Tibial artery (tissue), 4 donors: ENCODE data around the gene GBE1.
"Not testable (repeated sequence)": the region's sequence is repeated elsewhere in the genome, so short reads cannot be mapped to it uniquely, and the experiment has no call there.

ENCODE experiments used
- DNase-seq, 2 donors: peaks; one replicate each; pipeline ENCODE4 v3.0.0-alpha.2; 2019
- H3K27ac ChIP-seq, 2 donors: fragments of 200-600 bp; sonication (generic) in 1 of 2; 1 replicate in 1 of 2; 2 replicates in 1 of 2; pipeline ENCODE4 v1.5.1; 2018 to 2019; ENCODE audit warnings: mild to moderate bottlenecking in 1 of 2
- H3K27me3 ChIP-seq, 2 donors: fragments of 200-600 bp; sonication (generic) in 1 of 2; one replicate each; pipeline versions ENCODE4 v1.5.1 to v1.6.0; 2016 to 2019
- H3K36me3 ChIP-seq, 3 donors: fragments of 200-600 bp; sonication (generic) in 2 of 3; one replicate each; pipeline ENCODE4 v1.5.1; 2016 to 2019; ENCODE audit warnings: mild to moderate bottlenecking in 2 of 3
- H3K4me1 ChIP-seq, 4 donors: fragments of 200-600 bp; sonication (generic) in 2 of 4; 1 replicate in 3 of 4; 2 replicates in 1 of 4; pipeline ENCODE4 v1.5.1; 2016 to 2019
- H3K4me3 ChIP-seq, 2 donors: fragments of 200-600 bp; sonication (generic) in 1 of 2; 1 replicate in 1 of 2; 2 replicates in 1 of 2; pipeline ENCODE4 v1.5.1; 2018 to 2019; ENCODE audit warnings: mild to moderate bottlenecking in 2 of 2
- H3K9me3 ChIP-seq, 3 donors: fragments of 200-600 bp; sonication (generic) in 1 of 3; one replicate each; pipeline ENCODE4 v1.5.1; 2016 to 2019
- intact Hi-C: fragments of 100-400 bp; cut with DNase I; formaldehyde crosslinking; loops from one replicate; pipeline ENCODE4 v1.15.0; 2023; ENCODE audit warnings: low total_unique reads
- TF ChIP-seq, protein P1 (sequence below), 2 experiments: fragments of 200-600 bp in 1 of 2; fragments of 450-650 bp in 1 of 2; IDR thresholded peaks; one replicate each; pipeline ENCODE4 v1.5.1; 2017 to 2019; ENCODE audit warnings: antibody characterized with exemption in 2 of 2, mild to moderate bottlenecking in 1 of 2, moderate library complexity in 1 of 2

GBE1 gene

DNA sequence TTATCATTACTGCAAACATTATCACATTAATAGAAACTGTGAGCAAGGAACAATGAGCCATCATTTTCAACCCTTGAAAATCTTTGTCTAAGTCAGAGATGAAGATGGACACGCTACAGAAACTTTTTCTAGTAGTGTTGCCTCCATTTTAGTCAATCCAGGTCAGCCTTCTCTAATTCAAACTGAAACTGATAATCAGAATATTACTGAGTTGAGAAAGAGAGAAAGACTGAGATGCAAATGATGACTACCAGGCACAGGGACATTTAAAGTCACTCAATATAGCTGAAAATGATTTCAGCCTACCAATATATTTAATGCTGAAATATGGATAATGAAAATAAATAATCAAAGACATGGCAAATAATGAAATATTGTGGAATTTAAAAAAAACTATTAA is 261.4 kb downstream of the GBE1 start:
- Histone ChIP-seq H3K4me1 (no peaks in the 10 kb centered on the region), H3K36me3 (peaks cover 0 to 15% (median 9%) of the 10 kb centered on the region in 3 donors), H3K9me3 (no peaks in the 10 kb centered on the region), H3K27me3 (no peaks in the 10 kb centered on the region), H3K27ac (no peak overlapping the region), H3K4me3 (no peak overlapping the region)
- no peak for DNase-seq
- TF ChIP-seq, protein P1, sequence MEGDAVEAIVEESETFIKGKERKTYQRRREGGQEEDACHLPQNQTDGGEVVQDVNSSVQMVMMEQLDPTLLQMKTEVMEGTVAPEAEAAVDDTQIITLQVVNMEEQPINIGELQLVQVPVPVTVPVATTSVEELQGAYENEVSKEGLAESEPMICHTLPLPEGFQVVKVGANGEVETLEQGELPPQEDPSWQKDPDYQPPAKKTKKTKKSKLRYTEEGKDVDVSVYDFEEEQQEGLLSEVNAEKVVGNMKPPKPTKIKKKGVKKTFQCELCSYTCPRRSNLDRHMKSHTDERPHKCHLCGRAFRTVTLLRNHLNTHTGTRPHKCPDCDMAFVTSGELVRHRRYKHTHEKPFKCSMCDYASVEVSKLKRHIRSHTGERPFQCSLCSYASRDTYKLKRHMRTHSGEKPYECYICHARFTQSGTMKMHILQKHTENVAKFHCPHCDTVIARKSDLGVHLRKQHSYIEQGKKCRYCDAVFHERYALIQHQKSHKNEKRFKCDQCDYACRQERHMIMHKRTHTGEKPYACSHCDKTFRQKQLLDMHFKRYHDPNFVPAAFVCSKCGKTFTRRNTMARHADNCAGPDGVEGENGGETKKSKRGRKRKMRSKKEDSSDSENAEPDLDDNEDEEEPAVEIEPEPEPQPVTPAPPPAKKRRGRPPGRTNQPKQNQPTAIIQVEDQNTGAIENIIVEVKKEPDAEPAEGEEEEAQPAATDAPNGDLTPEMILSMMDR (IDR thresholded peaks at IDR 0.05): no peak
- intact Hi-C loops: no loop called here

DNA sequence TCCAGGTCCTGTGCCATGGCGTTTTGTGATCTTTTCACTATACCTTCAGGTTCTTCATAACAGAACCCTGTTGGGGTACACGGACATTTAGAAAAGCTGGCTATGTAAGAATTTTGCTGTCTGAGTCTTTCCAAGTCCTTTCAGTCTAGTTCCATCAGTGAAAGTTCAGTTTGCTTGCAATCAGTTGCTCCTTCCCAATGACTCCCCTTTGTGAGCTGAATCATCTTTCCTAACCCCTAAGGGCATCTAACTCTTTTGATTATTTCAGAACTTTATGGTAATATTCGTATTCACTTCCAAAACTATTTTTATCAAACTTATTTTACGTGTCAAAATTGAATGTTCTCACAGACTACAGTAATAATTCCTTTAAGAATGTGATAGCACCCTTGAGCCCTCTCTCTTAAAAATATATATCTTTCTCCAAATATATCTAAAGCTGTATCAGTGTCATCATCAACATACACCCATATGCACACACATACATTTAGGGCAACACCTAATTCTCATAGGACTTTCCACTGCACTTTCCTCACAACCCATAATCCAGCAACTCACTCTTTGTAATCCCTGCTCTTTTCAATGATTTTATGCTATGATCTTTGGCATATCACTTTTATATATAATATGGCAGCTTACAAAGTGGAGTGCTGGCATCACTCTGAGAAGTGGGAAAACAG is 263.7 kb downstream of the GBE1 start:
- DNase-seq: no peak
- peaks cover 0 to 4% (median 0%) of the 10 kb centered on the region in 4 donors for H3K4me1 ChIP-seq
- TF ChIP-seq, protein P1 (IDR thresholded peaks at IDR 0.05): no peak
- intact Hi-C loops: no loop called here
- no peak overlapping the region for H3K27ac ChIP-seq
- H3K9me3 ChIP-seq: no peaks in the 10 kb centered on the region
- H3K4me3 ChIP-seq: no peak overlapping the region
- H3K36me3 ChIP-seq: peaks cover 0 to 10% (median 9%) of the 10 kb centered on the region in 3 donors
- H3K27me3 ChIP-seq: no peaks in the 10 kb centered on the region

DNA sequence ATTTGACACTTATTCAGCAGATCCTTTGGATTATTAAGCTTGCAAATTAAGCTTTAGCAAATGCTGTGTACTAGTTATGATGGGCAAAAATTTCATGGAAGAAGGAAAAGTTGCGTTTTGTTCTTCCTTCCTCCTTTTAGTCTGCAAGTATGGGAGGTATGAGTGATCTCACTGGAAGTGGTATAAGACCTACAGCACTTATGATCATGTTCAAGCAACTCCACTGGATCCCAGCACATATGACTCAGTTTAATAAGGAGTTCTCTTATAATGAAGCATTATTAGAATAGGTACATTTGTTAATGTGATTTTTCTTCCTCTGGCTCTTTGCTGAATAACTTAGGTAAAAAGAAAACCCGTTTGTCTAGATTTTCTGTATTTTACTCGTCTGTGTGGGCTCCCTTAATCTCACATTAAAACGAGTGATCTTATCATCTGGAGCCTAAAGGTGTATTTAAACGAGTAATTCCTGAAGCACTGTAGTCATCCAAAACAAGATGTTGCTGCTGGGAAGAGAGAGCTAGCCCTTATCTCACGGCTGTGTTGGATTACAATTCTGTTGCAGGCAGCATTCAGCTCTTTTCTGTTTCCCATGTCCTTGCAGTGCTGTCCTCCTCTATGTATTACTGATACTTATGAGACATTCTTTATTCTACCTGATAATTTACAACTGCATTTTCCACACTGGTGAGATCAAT is 264.9 kb downstream of the GBE1 start:
- no peak for DNase-seq
- TF ChIP-seq, protein P1 (IDR thresholded peaks at IDR 0.05): no peak
- H3K27ac ChIP-seq: no peak overlapping the region
- peaks cover 0 to 9% (median 9%) of the 10 kb centered on the region in 3 donors for H3K36me3 ChIP-seq
- no peaks in the 10 kb centered on the region for H3K9me3 ChIP-seq
- H3K4me3 ChIP-seq: no peak overlapping the region
- H3K4me1 ChIP-seq: peaks cover 0 to 14% (median 0%) of the 10 kb centered on the region in 4 donors
- intact Hi-C loops: no loop called here
- no peaks in the 10 kb centered on the region for H3K27me3 ChIP-seq

DNA sequence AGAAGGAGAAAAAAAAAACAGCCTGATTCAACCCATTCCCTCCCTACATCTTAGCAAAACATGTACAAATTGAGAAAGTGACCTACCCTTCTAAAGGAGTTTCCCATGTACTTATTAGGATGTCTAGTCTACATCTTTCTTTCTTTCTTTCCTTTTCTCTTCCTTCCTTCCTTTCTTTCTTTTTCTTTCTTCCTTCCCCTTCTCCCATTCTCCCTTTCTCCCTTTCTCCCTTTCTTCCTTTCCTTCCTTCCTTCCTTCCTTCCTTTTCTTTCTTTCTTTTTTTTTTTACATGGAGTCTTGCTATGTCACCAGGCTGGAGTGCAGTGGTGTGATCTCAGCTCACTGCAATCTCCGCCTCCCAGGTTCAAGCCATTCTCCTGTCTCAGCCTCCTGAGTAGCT is 269.0 kb downstream of the GBE1 start:
- H3K36me3 ChIP-seq, DNase-seq, intact Hi-C loops, H3K9me3 ChIP-seq, H3K4me3 ChIP-seq, H3K27me3 ChIP-seq: not testable (repeated sequence)
- Histone ChIP-seq H3K27ac (peak overlapping the region; percentile 65 to 72), H3K4me1 (peaks cover 0 to 21% (median 0%) of the 10 kb centered on the region in 4 donors)

DNA sequence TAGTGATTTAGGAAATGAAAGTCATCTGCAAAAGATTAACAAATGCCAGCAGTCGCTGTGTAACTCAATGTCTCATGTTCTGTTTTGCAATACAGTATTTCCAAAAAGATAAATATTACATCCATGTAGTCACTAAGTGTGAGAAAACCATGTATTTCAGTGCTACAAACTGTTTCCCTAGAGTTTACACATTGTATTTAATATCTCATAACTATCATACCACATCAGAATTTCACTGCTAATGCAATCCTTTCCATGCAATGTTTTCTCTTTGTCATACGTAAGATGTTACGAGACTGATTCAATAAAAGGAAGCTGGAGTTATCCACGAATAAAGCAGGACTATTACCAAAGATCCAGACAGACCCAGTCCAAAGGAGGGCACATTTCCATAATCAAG is 269.4 kb downstream of the GBE1 start:
- DNase-seq: no peak
- peak overlapping the region; percentile 65 to 72 for H3K27ac ChIP-seq
- H3K4me3 ChIP-seq: no peak overlapping the region
- peaks cover 0 to 9% (median 0%) of the 10 kb centered on the region in 3 donors for H3K36me3 ChIP-seq
- peaks cover 0 to 21% (median 0%) of the 10 kb centered on the region in 4 donors for H3K4me1 ChIP-seq
- TF ChIP-seq, protein P1 (IDR thresholded peaks at IDR 0.05): no peak
- intact Hi-C loops: no loop called here
- H3K9me3 ChIP-seq: no peaks in the 10 kb centered on the region
- no peaks in the 10 kb centered on the region for H3K27me3 ChIP-seq
